Loucy (cell line): ENCODE measurements around the gene FOXO3.

Experiments
- H2AFZ ChIP-seq: fragments of 200-600 bp; sonication (generic); 2 replicates; pipeline ENCODE4 v1.6.0; 2016; ENCODE audit warnings: antibody characterized with exemption, mild to moderate bottlenecking, low read length, moderate library complexity
- H3F3A ChIP-seq: fragments of 200-600 bp; 2 replicates; pipeline ENCODE4 v1.6.0; 2016; ENCODE audit warnings: antibody characterized with exemption, low read depth, mild to moderate bottlenecking
- H3K27me3 ChIP-seq: fragments of 200-600 bp; sonication (generic); 2 replicates; pipeline ENCODE4 v1.6.1; 2014; ENCODE audit warnings: low read length, mild to moderate bottlenecking; ENCODE audit not compliant: insufficient read depth, poor library complexity, severe bottlenecking
- H3K36me3 ChIP-seq: fragments of 200-600 bp; sonication (generic); 2 replicates; pipeline ENCODE4 v1.6.1; 2016; ENCODE audit warnings: low read length; ENCODE audit not compliant: insufficient read depth
- H3K4me1 ChIP-seq: fragments of 200-600 bp; sonication (generic); 2 replicates; pipeline ENCODE4 v1.5.1; 2014; ENCODE audit warnings: low read length, mild to moderate bottlenecking; ENCODE audit not compliant: insufficient read depth, poor library complexity, severe bottlenecking
- H3K4me2 ChIP-seq: fragments of 200-600 bp; sonication (generic); 2 replicates; pipeline ENCODE4 v1.6.0; 2014; ENCODE audit warnings: antibody characterized with exemption, low read length, low read depth, mild to moderate bottlenecking; ENCODE audit not compliant: poor library complexity, severe bottlenecking
- H3K4me3 ChIP-seq: fragments of 200-600 bp; sonication (generic); 2 replicates; pipeline ENCODE4 v1.5.1; 2014; ENCODE audit warnings: low read length, mild to moderate bottlenecking, mixed read lengths; ENCODE audit not compliant: poor library complexity, severe bottlenecking
- H3K79me2 ChIP-seq: fragments of 200-600 bp; sonication (generic); 2 replicates; pipeline ENCODE4 v1.6.1; 2014; ENCODE audit warnings: low read length; ENCODE audit not compliant: insufficient read depth
- H3K9ac ChIP-seq: fragments of 200-600 bp; sonication (generic); 2 replicates; pipeline ENCODE4 v1.6.0; 2014; ENCODE audit warnings: mild to moderate bottlenecking, low read depth, low read length, moderate library complexity; ENCODE audit not compliant: poor library complexity, severe bottlenecking
- H3K9me2 ChIP-seq: fragments of 200-600 bp; sonication (generic); replicated peaks from 2 replicates; pipeline ENCODE4 v1.6.1; 2016; ENCODE audit warnings: low read depth, low read length, mixed read lengths
- H3K9me3 ChIP-seq: fragments of 200-600 bp; sonication (generic); 2 replicates; pipeline ENCODE4 v1.6.1; 2014; ENCODE audit warnings: mild to moderate bottlenecking, antibody characterized with exemption, low read length, low read depth; ENCODE audit not compliant: insufficient read depth
- H4K20me1 ChIP-seq: fragments of 200-600 bp; sonication (generic); 2 replicates; pipeline ENCODE4 v1.6.0; 2014; ENCODE audit warnings: antibody characterized with exemption, low read length, mild to moderate bottlenecking; ENCODE audit not compliant: insufficient read depth, poor library complexity, severe bottlenecking
- CTCF ChIP-seq: fragments of 200-600 bp; sonication (generic); conservative IDR thresholded peaks from 2 replicates; pipeline ENCODE4 v1.5.1; 2014; ENCODE audit warnings: mild to moderate bottlenecking, antibody characterized with exemption, low read length
- EZH2phosphoT487 ChIP-seq: fragments of 200-600 bp; IDR thresholded peaks from 2 replicates; pipeline ENCODE4 v1.6.1; 2018; ENCODE audit warnings: antibody characterized with exemption, mild to moderate bottlenecking, moderate library complexity, borderline replicate concordance

Gene FOXO3

GRCh38 chr6:108637963-108638362 is 77.2 kb downstream of the FOXO3 start:
- Histone ChIP-seq H3K4me3 (no peak overlapping the region), H3K4me1 (peaks cover 19% of the 10 kb centered on the region), H3K79me2 (peaks cover 92% of the 10 kb centered on the region), H3F3A (no peaks in the 10 kb centered on the region), H3K4me2 (no peak overlapping the region), H3K9me3 (no peaks in the 10 kb centered on the region), H3K9me2 (no peaks in the 10 kb centered on the region), H4K20me1 (peaks cover 16% of the 10 kb centered on the region), H3K36me3 (peaks cover 4% of the 10 kb centered on the region; the same call in 1 of the 2 replicates), H2AFZ (no peak overlapping the region), H3K27me3 (no peaks in the 10 kb centered on the region), H3K9ac (no peak overlapping the region)
- TF ChIP-seq EZH2phosphoT487 (no peak), CTCF (no peak)

GRCh38 chr6:108638993-108639392 is 78.3 kb downstream of the FOXO3 start:
- Histone ChIP-seq H3F3A (no peaks in the 10 kb centered on the region), H3K36me3 (peaks cover 4% of the 10 kb centered on the region; the same call in 1 of the 2 replicates), H4K20me1 (peaks cover 16% of the 10 kb centered on the region), H2AFZ (no peak overlapping the region), H3K4me3 (no peak overlapping the region), H3K4me2 (no peak overlapping the region), H3K9me2 (no peaks in the 10 kb centered on the region), H3K9ac (no peak overlapping the region), H3K79me2 (peaks cover 90% of the 10 kb centered on the region), H3K4me1 (peaks cover 14% of the 10 kb centered on the region), H3K9me3 (no peaks in the 10 kb centered on the region), H3K27me3 (no peaks in the 10 kb centered on the region)
- TF ChIP-seq EZH2phosphoT487: no peak
- TF ChIP-seq CTCF: no peak

- TF ChIP-seq EZH2phosphoT487 (no peak), CTCF (no peak)
- Histone ChIP-seq H3F3A (no peaks in the 10 kb centered on the region), H3K36me3 (peaks cover 4% of the 10 kb centered on the region; the same call in 1 of the 2 replicates), H2AFZ (no peak overlapping the region), H3K4me1 (peaks cover 14% of the 10 kb centered on the region), H3K4me2 (no peak overlapping the region), H3K9me2 (no peaks in the 10 kb centered on the region), H4K20me1 (peaks cover 11% of the 10 kb centered on the region), H3K9ac (no peak overlapping the region), H3K27me3 (no peaks in the 10 kb centered on the region), H3K4me3 (no peak overlapping the region), H3K79me2 (peaks cover 94% of the 10 kb centered on the region), H3K9me3 (no peaks in the 10 kb centered on the region)
Measured at GRCh38 chr6:108640104-108640503, 79.4 kb downstream of the FOXO3 start.
